PC-9 (cell line): ENCODE measurements around the gene LAD1. TPM values are rescaled to one million over a fixed set of nuclear protein-coding genes. Genes with fewer than 3 reads are reported as not detected.

Experiments
- BruUV-seq: library from RNA; stranded (reverse); fragments of 400-500 nt; replicated peaks from 2 replicates; lab custom pipeline; 2021; lab: Mats Ljungman, UMichigan
- CTCF ChIA-PET: fragments of 300-600 bp; sonication (Branson Sonifier 250); formaldehyde crosslinking; loops from one replicate; lab custom pipeline; 2022; ENCODE audit warnings: antibody characterized with exemption; lab: Charles Lee
- POLR2A ChIA-PET: fragments of 300-600 bp; sonication (Branson Sonifier 250); formaldehyde crosslinking; loops from one replicate; lab custom pipeline; 2022; ENCODE audit warnings: antibody characterized with exemption; ENCODE audit not compliant: unreplicated experiment; lab: Charles Lee
- DNase-seq, 2 experiments: peaks; one replicate each; pipeline versions ENCODE4 v3.0.0 to v3.0.0-alpha.2; 2015 to 2022; ENCODE audit warnings: mixed read lengths in 1 of 2
- H2AFZ ChIP-seq: fragments of 200-600 bp; sonication (generic); 2 replicates; pipeline ENCODE4 v1.8.1; 2017; ENCODE audit warnings: antibody characterized with exemption
- H3F3A ChIP-seq: fragments of 200-600 bp; sonication (generic); 2 replicates; pipeline ENCODE4 v1.8.1; 2017; ENCODE audit warnings: antibody characterized with exemption, mild to moderate bottlenecking, low read depth; ENCODE audit not compliant: insufficient read depth
- H3K27ac ChIP-seq: fragments of 200-600 bp; sonication (generic); 2 replicates; pipeline ENCODE4 v1.6.1; 2016; ENCODE audit warnings: mixed run types
- H3K27me3 ChIP-seq: fragments of 200-600 bp; sonication (generic); 2 replicates; pipeline ENCODE4 v1.6.1; 2016; ENCODE audit warnings: low read depth, mixed run types; ENCODE audit not compliant: insufficient read depth
- H3K36me3 ChIP-seq: fragments of 200-600 bp; sonication (generic); 2 replicates; pipeline ENCODE4 v1.6.1; 2016; ENCODE audit warnings: low read depth, mixed run types
- H3K4me1 ChIP-seq: fragments of 200-600 bp; sonication (generic); replicated peaks from 2 replicates; pipeline ENCODE4 v1.6.1; 2016; ENCODE audit warnings: mixed run types; ENCODE audit not compliant: insufficient read depth
- H3K4me2 ChIP-seq: fragments of 200-600 bp; sonication (generic); 2 replicates; pipeline ENCODE4 v1.6.1; 2017; ENCODE audit warnings: mixed run types
- H3K4me3 ChIP-seq: fragments of 200-600 bp; sonication (generic); 2 replicates; pipeline ENCODE4 v1.6.1; 2016; ENCODE audit warnings: mixed run types
- H3K79me2 ChIP-seq: fragments of 200-600 bp; sonication (generic); 2 replicates; pipeline ENCODE4 v1.6.1; 2017; ENCODE audit warnings: low read depth, mixed run types
- H3K9me2 ChIP-seq: fragments of 200-600 bp; sonication (generic); 2 replicates; pipeline ENCODE4 v1.8.1; 2017; ENCODE audit warnings: mild to moderate bottlenecking; ENCODE audit not compliant: insufficient read depth
- H3K9me3 ChIP-seq: fragments of 200-600 bp; sonication (generic); 2 replicates; pipeline ENCODE4 v1.8.1; 2016; ENCODE audit warnings: low read depth; ENCODE audit not compliant: insufficient read depth
- H4K20me1 ChIP-seq: fragments of 200-600 bp; sonication (generic); 2 replicates; pipeline ENCODE4 v1.8.1; 2017; ENCODE audit not compliant: insufficient read depth
- EZH2 ChIP-seq: fragments of 200-600 bp; sonication (generic); IDR thresholded peaks from 2 replicates; pipeline ENCODE4 v1.8.0; 2017; ENCODE audit warnings: antibody characterized with exemption, low read depth
- intact Hi-C: fragments of 100-400 bp; cut with micrococcal nuclease; formaldehyde crosslinking; loops from one replicate; pipeline ENCODE4 v1.10.0; 2022; ENCODE audit not compliant: unreplicated experiment
- total RNA-seq: library from RNA; stranded (reverse); gene quantifications from 2 replicates; pipeline ENCODE4 v1.2.3, GENCODE V29; 2021
- TF ChIP-seq, protein P1 (sequence below): fragments of 200-600 bp; sonication (generic); conservative IDR thresholded peaks from 2 replicates; pipeline ENCODE4 v1.6.1; 2017; ENCODE audit warnings: mixed run types, antibody characterized with exemption, mild to moderate bottlenecking, moderate library complexity

LAD1 gene
- total RNA-seq, 1 experiment from 2014 or later, result 54.7 TPM

DNA sequence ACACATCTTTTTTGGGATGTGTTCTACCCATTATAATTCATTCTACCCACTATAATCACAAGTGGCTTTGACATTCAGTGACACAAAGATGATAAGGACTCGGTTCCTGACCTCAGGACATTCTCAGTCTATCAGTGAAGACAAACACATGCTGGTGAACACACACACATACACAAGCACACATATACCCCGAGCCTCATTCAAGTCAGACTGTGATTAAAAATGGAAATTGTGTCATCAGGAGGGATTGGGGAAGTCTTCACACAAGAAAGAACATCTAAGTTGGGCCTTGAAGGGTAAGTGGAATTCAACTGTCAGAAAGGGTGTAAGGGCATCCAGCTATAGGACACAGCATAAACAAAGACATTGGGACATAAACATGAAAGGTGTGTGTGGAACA, 2.6 kb upstream of the LAD1 start:
- no peak overlapping the region for H3K4me3 ChIP-seq
- peaks cover 31% of the 10 kb centered on the region for H3K79me2 ChIP-seq
- CTCF ChIA-PET, result interaction anchor here (0.5 kb wide), 1 partner anchor 125 kb away, joined by 4 read pairs; no protein-coding TSS in a partner anchor
- H3K4me2 ChIP-seq, result no peak overlapping the region
- intact Hi-C loops, result no loop called here
- no peak for DNase-seq
- H3K27ac ChIP-seq, result no peak overlapping the region
- H4K20me1 ChIP-seq, result peaks cover 7% of the 10 kb centered on the region; the same call in 1 of the 2 replicates
- H3K9me3 ChIP-seq, result no peaks in the 10 kb centered on the region
- BruUV-seq, result no TSS peak
- no peak overlapping the region for H2AFZ ChIP-seq
- peaks cover 33% of the 10 kb centered on the region for H3K4me1 ChIP-seq
- H3K9me2 ChIP-seq, result no peaks in the 10 kb centered on the region
- no peaks in the 10 kb centered on the region for H3K27me3 ChIP-seq
- TF ChIP-seq EZH2, result no peak
- no peaks in the 10 kb centered on the region for H3K36me3 ChIP-seq
- H3F3A ChIP-seq, result peaks cover 16% of the 10 kb centered on the region; the same call in 1 of the 2 replicates
- POLR2A ChIA-PET, result interaction anchor here (0.7 kb wide), 1 partner anchor 100 kb away, joined by 9 read pairs; no protein-coding TSS in a partner anchor

DNA sequence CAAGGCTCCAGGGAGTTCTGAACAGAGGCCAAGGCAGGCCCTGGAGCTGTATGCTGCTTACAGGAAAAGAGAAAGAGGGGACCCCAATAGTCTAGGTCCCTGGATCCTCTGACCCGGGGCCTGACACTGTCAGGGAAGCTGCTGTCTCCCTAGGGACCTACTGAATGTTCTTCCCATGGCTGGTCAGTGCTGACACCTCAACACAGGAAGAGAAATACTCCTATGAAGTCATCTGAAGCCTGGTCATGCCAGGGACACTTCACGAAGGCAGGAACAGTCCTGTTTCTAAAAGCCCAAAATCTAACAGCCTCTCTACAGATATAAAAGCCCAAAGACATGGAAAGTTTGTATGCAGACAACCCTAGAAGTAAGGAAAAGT, 1.7 kb upstream of the LAD1 start:
- H3K79me2 ChIP-seq, result peaks cover 40% of the 10 kb centered on the region
- DNase-seq, result no peak
- intact Hi-C loops, result no loop called here
- H3K4me3 ChIP-seq, result no peak overlapping the region
- no peak overlapping the region for H2AFZ ChIP-seq
- no peak for TF ChIP-seq EZH2
- TF ChIP-seq, protein P1, sequence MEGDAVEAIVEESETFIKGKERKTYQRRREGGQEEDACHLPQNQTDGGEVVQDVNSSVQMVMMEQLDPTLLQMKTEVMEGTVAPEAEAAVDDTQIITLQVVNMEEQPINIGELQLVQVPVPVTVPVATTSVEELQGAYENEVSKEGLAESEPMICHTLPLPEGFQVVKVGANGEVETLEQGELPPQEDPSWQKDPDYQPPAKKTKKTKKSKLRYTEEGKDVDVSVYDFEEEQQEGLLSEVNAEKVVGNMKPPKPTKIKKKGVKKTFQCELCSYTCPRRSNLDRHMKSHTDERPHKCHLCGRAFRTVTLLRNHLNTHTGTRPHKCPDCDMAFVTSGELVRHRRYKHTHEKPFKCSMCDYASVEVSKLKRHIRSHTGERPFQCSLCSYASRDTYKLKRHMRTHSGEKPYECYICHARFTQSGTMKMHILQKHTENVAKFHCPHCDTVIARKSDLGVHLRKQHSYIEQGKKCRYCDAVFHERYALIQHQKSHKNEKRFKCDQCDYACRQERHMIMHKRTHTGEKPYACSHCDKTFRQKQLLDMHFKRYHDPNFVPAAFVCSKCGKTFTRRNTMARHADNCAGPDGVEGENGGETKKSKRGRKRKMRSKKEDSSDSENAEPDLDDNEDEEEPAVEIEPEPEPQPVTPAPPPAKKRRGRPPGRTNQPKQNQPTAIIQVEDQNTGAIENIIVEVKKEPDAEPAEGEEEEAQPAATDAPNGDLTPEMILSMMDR, result no peak
- peaks cover 15% of the 10 kb centered on the region for H4K20me1 ChIP-seq
- CTCF ChIA-PET, result interaction anchor here (0.5 kb wide), 2 partner anchors 12 to 292 kb away, joined by 3 to 5 read pairs; no protein-coding TSS in a partner anchor
- BruUV-seq, result no TSS peak
- peaks cover 42% of the 10 kb centered on the region for H3K4me1 ChIP-seq
- no peak overlapping the region for H3K27ac ChIP-seq
- no peaks in the 10 kb centered on the region for H3K9me2 ChIP-seq
- H3K36me3 ChIP-seq, result no peaks in the 10 kb centered on the region
- H3F3A ChIP-seq, result peaks cover 21% of the 10 kb centered on the region; the same call in 1 of the 2 replicates
- H3K9me3 ChIP-seq, result no peaks in the 10 kb centered on the region
- no peaks in the 10 kb centered on the region for H3K27me3 ChIP-seq
- peak overlapping the region; percentile 99; the same call in 1 of the 2 replicates for H3K4me2 ChIP-seq
- POLR2A ChIA-PET, result no interaction called here

DNA sequence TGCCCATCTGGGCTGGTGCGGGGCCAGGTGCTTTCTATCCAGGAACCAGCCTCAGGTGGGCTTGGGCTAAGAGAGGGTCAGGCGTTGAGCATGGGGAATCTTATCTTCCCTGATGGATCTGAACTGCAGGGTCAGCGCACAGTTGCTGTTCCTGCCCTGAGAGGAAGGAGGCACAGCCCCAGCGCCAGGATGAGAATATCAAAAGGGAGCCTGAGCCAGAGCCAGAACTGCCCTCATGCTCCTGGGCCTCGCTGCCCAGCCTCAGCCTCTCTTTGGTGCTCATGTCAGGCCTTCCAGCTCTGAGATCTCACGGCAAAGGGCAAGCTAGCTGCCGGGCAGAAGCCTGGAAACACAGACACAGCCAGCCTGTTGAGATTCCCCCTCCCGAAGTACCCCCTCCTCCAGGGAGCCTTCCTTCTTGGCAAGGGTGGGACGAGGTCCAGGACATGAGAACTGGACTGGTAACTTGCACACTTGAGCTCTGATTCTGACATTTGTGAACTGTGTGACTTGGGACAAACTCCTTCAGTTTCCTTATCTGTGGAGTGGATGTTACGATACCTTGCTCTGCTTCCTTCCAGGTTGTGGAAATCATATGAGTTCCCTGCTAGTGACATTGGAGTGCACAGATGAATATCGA, 1.2 kb upstream of the LAD1 start:
- ChIA-PET POLR2A (interaction anchor here (0.6 to 0.7 kb wide), 2 partner anchors 125 to 134 kb away, joined by 3 to 4 read pairs; no protein-coding TSS in a partner anchor), CTCF (interaction anchor here (0.5 to 0.9 kb wide), 2 partner anchors 15 to 291 kb away, joined by 3 to 5 read pairs; no protein-coding TSS in a partner anchor)
- Histone ChIP-seq H4K20me1 (peaks cover 18% of the 10 kb centered on the region), H2AFZ (peak overlapping the region; percentile 96), H3K27me3 (no peaks in the 10 kb centered on the region), H3K4me1 (peaks cover 42% of the 10 kb centered on the region), H3K36me3 (no peaks in the 10 kb centered on the region), H3K9me3 (no peaks in the 10 kb centered on the region), H3K9me2 (no peaks in the 10 kb centered on the region), H3K79me2 (peaks cover 45% of the 10 kb centered on the region), H3K4me2 (peak overlapping the region; percentile 99), H3K27ac (peak overlapping the region; percentile 61; the same call in 1 of the 2 replicates), H3K4me3 (peak overlapping the region; percentile 96), H3F3A (peaks cover 21% of the 10 kb centered on the region; the same call in 1 of the 2 replicates)
- TF ChIP-seq EZH2, result no peak
- TF ChIP-seq, protein P1, result no peak
- no TSS peak for BruUV-seq
- DNase-seq, result no peak
- intact Hi-C loops, result no loop called here
